GM19397 (cell line): ENCODE results near the gene CCDC106.

ENCODE experiments used
- ATAC-seq: cut with Tn5 transposase; IDR thresholded peaks from one replicate; pipeline ENCODE4 v1.9.1; 2021; ENCODE audit warnings: mild to moderate bottlenecking, moderate library complexity; ENCODE audit not compliant: unreplicated experiment

CCDC106 gene

DNA sequence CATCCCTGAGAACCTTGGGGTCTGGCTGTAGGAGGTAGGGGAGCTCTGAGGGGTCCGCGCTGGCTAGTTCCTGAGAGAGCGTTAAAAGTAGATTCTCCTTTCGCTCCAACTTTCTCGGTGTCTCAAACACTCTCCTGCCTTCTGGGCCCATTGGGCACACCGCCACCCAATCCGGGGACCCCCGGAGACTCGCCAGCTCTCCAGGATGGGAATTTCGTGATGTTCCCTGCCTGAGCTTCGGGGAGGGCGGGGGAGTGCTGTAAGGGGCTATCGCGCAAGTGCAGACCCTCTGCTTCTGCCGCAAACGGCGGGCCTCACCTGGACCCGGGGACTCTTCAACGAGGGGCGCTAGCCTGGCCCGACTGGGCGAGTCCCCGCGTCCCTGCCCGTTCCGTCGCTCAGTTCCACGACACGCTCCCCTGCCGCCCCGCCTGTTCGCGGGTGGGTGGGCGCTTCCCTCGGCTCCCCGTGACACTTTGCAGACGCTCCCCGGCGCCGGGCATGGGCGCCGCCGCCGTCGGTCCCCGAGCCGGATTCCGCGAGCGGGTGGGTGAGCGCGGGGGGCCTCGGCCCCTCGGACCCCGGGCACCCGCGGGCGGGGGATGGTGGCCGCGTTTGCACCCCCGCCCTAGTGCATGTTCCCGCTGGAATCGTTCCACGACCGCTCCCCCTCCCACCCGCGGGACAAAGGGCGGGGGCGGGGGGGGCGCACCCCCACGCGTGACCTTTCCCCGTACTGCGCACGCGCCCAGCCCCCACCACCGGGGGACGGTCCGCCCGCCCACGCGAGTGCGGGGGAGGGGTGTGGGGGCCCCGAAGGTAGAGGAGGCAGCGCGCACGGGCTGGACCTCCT, at the start of gene CCDC106:
Gene CCDC106, plus strand, starts transcription at position 481 of the 853 bp plus-strand sequence. CDS start 835 bp downstream, outside the sequence.
- peak; percentile 33 for ATAC-seq

DNA sequence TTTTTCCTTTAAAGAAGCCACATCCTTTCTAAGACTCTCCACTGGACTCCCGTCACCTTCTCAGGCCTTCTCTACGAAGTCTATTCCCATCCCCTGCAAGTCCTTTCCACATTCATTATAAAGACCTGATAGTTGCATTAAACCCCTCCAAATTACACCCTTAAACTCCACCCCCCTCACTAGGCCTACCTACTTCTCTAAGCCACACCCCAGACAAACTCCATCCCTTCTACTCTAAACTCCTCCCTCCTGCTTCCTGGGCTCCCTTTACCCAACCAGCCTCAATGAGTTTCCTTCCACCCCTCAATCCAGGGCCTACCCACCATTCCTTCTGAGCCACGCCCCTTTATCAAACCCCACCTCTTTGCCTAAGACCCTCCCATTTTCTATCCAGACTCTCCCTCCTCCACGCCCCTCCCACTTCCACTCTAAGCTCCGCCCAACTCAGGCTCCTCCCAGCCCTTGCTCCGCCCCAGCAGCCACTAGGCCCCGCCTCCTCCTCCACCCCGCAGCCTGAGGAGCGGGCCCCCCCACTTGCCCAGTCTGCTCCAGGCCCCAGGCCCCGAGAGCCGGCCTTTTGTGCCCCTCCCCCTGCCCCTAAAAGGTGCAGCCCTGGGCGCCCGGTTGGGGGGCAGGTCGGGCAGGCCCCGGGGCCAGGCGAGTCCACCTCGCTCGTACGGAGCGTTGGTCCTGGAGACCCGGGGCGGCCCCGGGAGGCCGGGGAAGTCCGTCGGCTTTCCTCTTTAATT, 49.1 kb upstream of the CCDC106 start:
- peak; percentile 43 for ATAC-seq

DNA sequence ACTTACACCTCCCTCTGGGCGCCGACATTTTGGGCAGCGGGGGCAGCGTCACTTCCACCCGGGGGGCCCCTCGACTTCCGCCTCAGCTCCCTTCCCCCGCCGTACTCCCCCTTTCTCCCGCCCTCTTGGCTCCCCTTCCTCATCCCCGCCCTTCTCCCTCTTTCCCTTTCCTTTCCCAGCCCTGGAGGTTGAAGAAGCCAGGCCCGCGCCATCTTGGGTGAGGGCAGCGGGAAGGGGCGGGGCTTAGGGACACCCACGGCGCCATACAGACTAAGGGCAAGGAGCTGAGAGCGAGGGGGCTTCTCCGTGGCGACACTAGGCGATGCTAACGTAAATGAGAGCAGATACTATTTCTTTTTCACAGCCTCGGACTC, 48.6 kb upstream of the CCDC106 start, which contains the start of gene FIZ1:
Gene FIZ1, minus strand, starts transcription at position 50 of the 374 bp plus-strand sequence. CDS start 1,652 bp downstream, outside the sequence.
- peak; percentile 52 for ATAC-seq

GRCh38 chr19:55599842-55600661, 48.0 kb upstream of the CCDC106 start, which contains the start of gene ZNF524:
TSS of gene ZNF524 (plus strand) at chr19:55600288. CDS start at chr19:55602113, 1,825 bp downstream.
- peak; percentile 43 for ATAC-seq

DNA sequence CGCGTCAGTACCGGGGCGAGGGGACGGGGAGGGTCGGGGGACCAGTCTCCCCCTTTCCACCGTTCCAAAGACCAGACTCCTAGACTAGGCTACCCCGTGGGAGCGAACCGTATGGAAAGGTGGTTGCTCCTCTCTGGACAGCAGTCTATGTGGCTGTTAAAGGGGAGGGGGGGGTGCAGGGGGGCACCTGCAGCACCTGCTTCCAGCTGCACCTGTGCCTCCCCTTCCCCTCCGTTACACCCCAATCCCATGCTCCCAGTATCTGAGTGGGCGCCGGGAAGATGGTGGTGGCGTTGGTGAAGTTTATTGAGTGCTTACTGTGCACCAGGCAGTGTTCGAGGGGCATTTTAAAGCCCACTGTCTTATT, 47.4 kb upstream of the CCDC106 start:
- no peak for ATAC-seq

- ATAC-seq = no peak
Measured at GRCh38 chr19:55601084-55601483, 46.9 kb upstream of the CCDC106 start.

- ATAC-seq = no peak
Measured at GRCh38 chr19:55602104-55603001, 45.7 kb upstream of the CCDC106 start.

GRCh38 chr19:55603115-55603514, 44.9 kb upstream of the CCDC106 start:
- no peak for ATAC-seq

- no peak for ATAC-seq
Measured at GRCh38 chr19:55603581-55604292, 44.3 kb upstream of the CCDC106 start.

- ATAC-seq = peak; percentile 69
Measured at GRCh38 chr19:55605207-55605636, 42.8 kb upstream of the CCDC106 start.

DNA sequence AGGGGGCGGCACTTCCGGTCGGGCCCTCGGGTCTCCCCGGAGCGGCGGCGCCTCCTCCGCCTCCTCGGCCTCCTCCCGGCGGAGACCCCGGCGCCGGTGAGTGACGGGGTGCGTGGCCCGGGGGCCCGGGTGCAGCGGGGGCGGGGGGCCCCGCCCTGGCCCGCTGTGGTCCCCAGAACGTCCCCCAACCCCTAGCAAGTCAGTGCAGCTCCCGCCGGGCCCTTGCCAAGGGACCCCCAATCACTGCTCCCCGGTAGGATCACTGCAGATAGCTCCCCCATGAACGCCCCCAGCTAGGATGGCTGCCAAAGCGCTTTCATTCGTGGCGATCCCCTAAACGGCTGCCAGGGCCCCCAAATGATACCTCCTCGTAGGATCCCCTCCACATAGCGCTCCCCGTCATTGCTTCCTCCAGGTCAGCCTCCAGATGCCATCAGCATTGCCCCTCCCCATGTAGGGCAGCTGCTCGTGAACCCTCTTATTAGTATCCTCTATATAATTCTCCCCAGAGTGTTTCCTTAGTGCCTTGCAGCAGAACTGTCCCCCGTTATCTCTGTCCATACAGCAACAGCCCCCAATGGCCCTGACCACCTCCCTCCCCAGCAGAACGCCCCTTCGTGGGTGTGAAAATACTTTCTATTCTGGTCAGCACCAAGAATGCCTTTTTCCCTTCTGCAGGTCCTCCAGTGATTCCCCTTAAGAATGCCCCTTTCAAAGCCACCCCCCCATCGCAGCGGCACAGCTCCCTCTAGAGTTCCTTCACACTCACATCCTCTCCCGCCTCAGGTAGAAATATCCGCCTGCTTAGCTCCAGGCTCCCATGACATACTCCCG, 42.2 kb upstream of the CCDC106 start, which contains the start of gene ZNF865:
Gene ZNF865, plus strand, starts transcription at position 11 of the 834 bp plus-strand sequence. CDS start 7,972 bp downstream, outside the sequence.
- peak; percentile 17 for ATAC-seq

DNA sequence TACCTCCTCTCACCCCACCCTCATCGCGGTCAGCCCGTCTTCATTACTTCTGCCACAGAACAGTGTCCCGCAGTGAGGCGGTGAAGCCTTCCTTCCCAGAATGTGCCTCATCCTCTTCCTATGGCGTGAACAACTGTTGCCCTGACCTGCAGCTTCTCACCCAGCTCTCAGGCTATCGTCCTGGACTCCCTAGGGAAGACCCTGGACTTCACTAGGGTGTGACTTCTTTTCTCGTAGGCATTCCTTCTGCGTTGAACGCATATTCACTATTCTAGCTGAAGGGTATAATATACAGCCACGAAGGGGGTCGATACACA, 41.6 kb upstream of the CCDC106 start:
- ATAC-seq = no peak

DNA sequence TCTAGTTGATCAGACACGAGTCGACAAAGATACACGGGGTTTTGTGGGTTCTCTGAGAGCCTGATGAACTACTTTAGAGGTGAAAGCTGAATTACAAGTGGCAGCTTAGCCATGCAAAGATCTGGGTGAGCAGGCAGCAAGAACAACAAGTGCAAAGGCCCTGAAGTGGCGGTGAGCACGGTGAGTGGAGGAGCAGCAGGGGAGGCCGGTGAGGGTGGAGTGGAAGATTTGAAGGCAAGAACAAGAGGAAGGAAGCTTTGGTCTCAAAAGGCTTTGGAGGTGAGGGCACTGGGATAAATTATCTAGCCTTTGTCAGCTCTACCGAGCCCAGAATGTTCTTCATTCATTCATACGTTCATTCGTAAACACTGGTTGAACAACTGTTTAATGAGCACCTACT, 41.2 kb upstream of the CCDC106 start:
- no peak for ATAC-seq

GRCh38 chr19:55609326-55609725, 38.7 kb upstream of the CCDC106 start:
- ATAC-seq = no peak

GRCh38 chr19:55611300-55611982, 36.6 kb upstream of the CCDC106 start:
- ATAC-seq = no peak

DNA sequence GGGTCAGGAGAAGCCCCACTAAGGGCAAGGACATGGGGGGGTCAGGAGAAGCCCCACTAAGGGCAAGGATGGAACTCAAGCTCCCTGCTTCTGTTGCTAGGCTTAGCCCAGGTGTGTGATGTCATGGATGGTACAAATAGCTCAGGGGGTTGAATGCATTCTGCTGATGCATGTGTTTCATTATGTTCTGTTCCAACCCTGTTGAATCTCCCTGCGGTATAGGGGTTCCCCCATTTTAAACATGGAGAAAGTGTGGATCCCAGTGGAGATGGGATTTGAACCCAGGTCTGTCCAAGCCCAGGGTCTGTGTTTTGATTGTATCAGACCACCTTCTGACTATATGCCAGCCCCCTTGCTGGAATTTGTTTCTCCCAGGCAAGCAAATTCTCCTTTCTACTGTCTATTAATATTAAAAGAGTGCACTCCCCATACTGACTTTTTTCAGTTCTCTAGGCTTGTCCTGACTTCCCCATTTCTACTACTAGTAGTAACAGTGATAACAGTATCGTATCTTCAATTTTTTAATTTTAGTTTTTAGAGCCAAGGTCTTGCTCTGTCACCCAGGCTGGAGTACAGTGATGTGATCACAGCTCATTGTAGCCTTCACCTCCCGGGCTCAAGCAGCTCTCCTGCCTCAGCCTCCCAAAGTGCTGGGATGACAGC, 35.9 kb upstream of the CCDC106 start:
- no peak for ATAC-seq

- no peak for ATAC-seq
Measured at GRCh38 chr19:55613396-55613795, 34.6 kb upstream of the CCDC106 start.
